GM12878 (cell line): ENCODE results near the gene NR2E3. TPM values are rescaled to one million over a fixed set of nuclear protein-coding genes. Genes with fewer than 3 reads are reported as not detected.

Experiments used
- ATAC-seq: fragments of 200-7000 bp; cut with Tn5 transposase; 3 replicates; pipeline ENCODE4 v1.9.1; 2020; ENCODE audit warnings: mild to moderate bottlenecking, moderate library complexity
- BruUV-seq: library from RNA; stranded (reverse); fragments of 400-500 nt; replicated peaks from 2 replicates; lab custom pipeline; 2021; lab: Mats Ljungman, UMichigan
- CTCF ChIA-PET: fragments of 300-600 bp; sonication (Branson Sonifier 250); formaldehyde crosslinking; extraction: SDS; loops from one replicate; lab custom pipeline; 2021; ENCODE audit warnings: inconsistent platforms; lab: Yijun Ruan, JAX
- POLR2A ChIA-PET: fragments of 350-600 bp; formaldehyde crosslinking; extraction: SDS; loops from one replicate; lab custom pipeline; 2021; ENCODE audit warnings: inconsistent platforms; lab: Charles Lee
- RAD21 ChIA-PET: fragments of 300-600 bp; sonication (Branson Sonifier 250); formaldehyde crosslinking; loops from one replicate; lab custom pipeline; 2023; ENCODE audit warnings: antibody characterized with exemption; ENCODE audit not compliant: unreplicated experiment; lab: Charles Lee
- SMC1A ChIA-PET: fragments of 300-600 bp; sonication (Branson Sonifier 250); formaldehyde crosslinking; loops from one replicate; lab custom pipeline; 2023; ENCODE audit not compliant: unreplicated experiment, uncharacterized antibody; lab: Charles Lee
- DNase-seq: peaks from one replicate; pipeline ENCODE4 v3.0.0-alpha.2; 2011; ENCODE audit warnings: low read depth, low spot score
- FAIRE-seq: peaks from 3 replicates; lab custom pipeline; 2011; peaks lifted over from hg19 to GRCh38; lab: Jason Lieb, UNC
- H2AFZ ChIP-seq: 2 replicates; pipeline ENCODE4 v1.6.0; 2011; ENCODE audit warnings: low read depth, low read length, control low read depth; ENCODE audit not compliant: control insufficient read depth
- H3K27ac ChIP-seq: 2 replicates; pipeline ENCODE4 v1.5.1; 2011; ENCODE audit warnings: control low read depth; ENCODE audit not compliant: control insufficient read depth, insufficient read depth
- H3K27me3 ChIP-seq, 2 experiments: replicated peaks in 1 of 2; 2 replicates each; pipeline versions ENCODE4 v1.6.0 to v1.6.1; 2011; ENCODE audit warnings: low read length in 1 of 2; ENCODE audit not compliant: control insufficient read depth in 2 of 2, insufficient read depth in 2 of 2
- H3K36me3 ChIP-seq, 2 experiments: 2 replicates each; pipeline ENCODE4 v1.5.1; 2011; ENCODE audit warnings: low read length in 1 of 2; ENCODE audit not compliant: control insufficient read depth in 2 of 2, insufficient read depth in 2 of 2
- H3K4me1 ChIP-seq: 2 replicates; pipeline ENCODE4 v1.6.1; 2011; ENCODE audit warnings: mild to moderate bottlenecking, low read length, moderate library complexity, mixed read lengths; ENCODE audit not compliant: control insufficient read depth, insufficient read depth
- H3K4me2 ChIP-seq: 2 replicates; pipeline ENCODE4 v1.6.0; 2011; ENCODE audit warnings: control low read depth; ENCODE audit not compliant: control insufficient read depth, insufficient read depth
- H3K4me3 ChIP-seq: fragments of 200-600 bp; sonication (generic); 2 replicates; pipeline ENCODE4 v1.5.1; 2016
- H3K79me2 ChIP-seq: 2 replicates; pipeline ENCODE4 v1.6.0; 2011; ENCODE audit warnings: low read length; ENCODE audit not compliant: control insufficient read depth, insufficient read depth
- H3K9ac ChIP-seq: 2 replicates; pipeline ENCODE4 v1.8.0; 2011; ENCODE audit warnings: low read length, control low read depth, mixed read lengths; ENCODE audit not compliant: control insufficient read depth, insufficient read depth
- H3K9me3 ChIP-seq: replicated peaks from 3 replicates; pipeline ENCODE4 v1.5.1; 2011; ENCODE audit warnings: mild to moderate bottlenecking, low read length; ENCODE audit not compliant: control insufficient read depth, insufficient read depth
- H4K20me1 ChIP-seq: 2 replicates; pipeline ENCODE4 v1.6.0; 2011; ENCODE audit not compliant: control insufficient read depth, insufficient read depth
- ASH2L ChIP-seq: fragments of 300-600, 200-600 bp; sonication (generic); IDR thresholded peaks from 2 replicates; pipeline ENCODE4 v1.6.1; 2017; ENCODE audit warnings: low read depth, mild to moderate bottlenecking, borderline replicate concordance
- ATF7 ChIP-seq: fragments of 450-650 bp; IDR thresholded peaks from 2 replicates; pipeline ENCODE4 v1.6.1; 2016; ENCODE audit warnings: low read depth, mild to moderate bottlenecking
- BACH1 ChIP-seq: fragments of 450-650 bp; IDR thresholded peaks from 2 replicates; pipeline ENCODE4 v1.6.1; 2017; ENCODE audit warnings: mild to moderate bottlenecking, borderline replicate concordance
- CEBPB ChIP-seq, 2 experiments: fragments of 150-350 bp in 1 of 2; IDR thresholded peaks; 2 replicates each; pipeline ENCODE4 v1.6.1; 2012 to 2014; ENCODE audit warnings: low read depth in 2 of 2, low read length in 2 of 2, borderline replicate concordance in 1 of 2, inconsistent platforms in 1 of 2
- CHD1 ChIP-seq: IDR thresholded peaks from 2 replicates; pipeline ENCODE4 v1.6.1; 2012; ENCODE audit warnings: low read depth, low read length, improper control_type of control experiment
- CUX1 ChIP-seq: IDR thresholded peaks from 2 replicates; pipeline ENCODE4 v1.6.1; 2012; ENCODE audit warnings: improper control_type of control experiment, low read depth, low read length; ENCODE audit not compliant: insufficient replicate concordance
- HDGF ChIP-seq: fragments of 450-650 bp; IDR thresholded peaks from 2 replicates; pipeline ENCODE4 v1.6.1; 2016; ENCODE audit warnings: antibody characterized with exemption
- MTA2 ChIP-seq: fragments of 450-650 bp; IDR thresholded peaks from 2 replicates; pipeline ENCODE4 v1.6.1; 2016; ENCODE audit warnings: low read depth, mild to moderate bottlenecking, moderate library complexity
- NFYA ChIP-seq: IDR thresholded peaks from 2 replicates; pipeline ENCODE4 v1.6.1; 2011; ENCODE audit warnings: low read depth, mild to moderate bottlenecking, low read length, improper control_type of control experiment, borderline replicate concordance
- NR2C2 ChIP-seq: IDR thresholded peaks from 2 replicates; pipeline ENCODE4 v1.6.1; 2011; ENCODE audit warnings: borderline replicate concordance, low read depth; ENCODE audit not compliant: control insufficient read depth, insufficient read length
- STAT3 ChIP-seq: IDR thresholded peaks from 2 replicates; pipeline ENCODE4 v1.6.1; 2011; ENCODE audit warnings: low read depth, low read length, improper control_type of control experiment
- TCF7 ChIP-seq: IDR thresholded peaks from 2 replicates; pipeline ENCODE4 v1.6.1; 2014; ENCODE audit warnings: antibody characterized with exemption, borderline replicate concordance
- ZSCAN29 ChIP-seq: fragments of 450-650 bp; IDR thresholded peaks from 2 replicates; pipeline ENCODE4 v1.6.1; 2017; ENCODE audit warnings: mild to moderate bottlenecking, moderate library complexity
- ZZZ3 ChIP-seq: IDR thresholded peaks from 2 replicates; pipeline ENCODE4 v1.6.1; 2011; ENCODE audit warnings: low read depth; ENCODE audit not compliant: control insufficient read depth, insufficient read length
- WGBS: methylation state at CpG from one replicate; pipeline ENCODE4 v1.1.6; 2016; ENCODE audit warnings: low lambda C conversion rate; ENCODE audit not compliant: insufficient replicate concordance, insufficient coverage; ENCODE audit errors: missing lambda C conversion rate; 5-methylcytosine and 5-hydroxymethylcytosine counted together
- in situ Hi-C: fragments of 300-500 bp; cut with MboI; formaldehyde crosslinking; loops from 9 replicates; pipeline ENCODE4 v1.14.3; 2018; ENCODE audit warnings: mixed read lengths
- intact Hi-C: fragments of 100-400 bp; cut with micrococcal nuclease; formaldehyde crosslinking; loops from one replicate; pipeline ENCODE4 v1.14.2; 2022; ENCODE audit not compliant: unreplicated experiment
- polyA plus RNA-seq, 11 experiments: library from polyadenylated mRNA; depleted of rRNA in 4 of 11; unstranded in 6 of 11; stranded (reverse) in 5 of 11; fragments of >200 nt; fragmentation: Nextera tagmentation in 4 of 11; fragmentation: Illumina TruSeq in 1 of 11; extraction: Ambion mirVana in 4 of 11; extraction: Trizol in 1 of 11; gene quantifications; 1 replicate in 1 of 11; 2 replicates in 10 of 11; pipeline versions ENCODE4 v1.2.1 to v1.2.3, GENCODE V29; 2011 to 2016; ENCODE audit warnings: inconsistent platforms in 2 of 11, missing spikeins in 2 of 11, low read depth in 1 of 11
- total RNA-seq, 4 experiments: library from RNA; depleted of rRNA in 3 of 4; stranded (reverse); fragments of >200 nt in 3 of 4; fragmentation: Illumina TruSeq in 1 of 4; extraction: Trizol in 1 of 4; gene quantifications; 2 replicates each; pipeline versions ENCODE4 v1.2.1 to v1.2.3, GENCODE V29; 2013 to 2021
- TF ChIP-seq, protein P1 (sequence below): fragments of 150-350 bp; IDR thresholded peaks from 2 replicates; pipeline ENCODE4 v1.6.1; 2014; ENCODE audit warnings: mild to moderate bottlenecking, low read depth, low read length
- TF ChIP-seq, protein P2 (sequence below): IDR thresholded peaks from 2 replicates; pipeline ENCODE4 v1.6.1; 2011; ENCODE audit warnings: borderline replicate concordance, low read depth, mild to moderate bottlenecking, moderate library complexity, low read length; ENCODE audit not compliant: insufficient read depth, poor library complexity, severe bottlenecking

NR2E3 gene
- total and polyA plus RNA-seq, 10 of the 15 experiments (the other 5 are each of a cell fraction or from before 2014, with no cell fraction given) = 0.05 to 0.11 (median 0.11) TPM; not detected in 7

- TF ChIP-seq CUX1 = no peak
These were observed 7.0 kb downstream of the NR2E3 start (continued) for GRCh38 chr15:71817351-71817750.

DNA sequence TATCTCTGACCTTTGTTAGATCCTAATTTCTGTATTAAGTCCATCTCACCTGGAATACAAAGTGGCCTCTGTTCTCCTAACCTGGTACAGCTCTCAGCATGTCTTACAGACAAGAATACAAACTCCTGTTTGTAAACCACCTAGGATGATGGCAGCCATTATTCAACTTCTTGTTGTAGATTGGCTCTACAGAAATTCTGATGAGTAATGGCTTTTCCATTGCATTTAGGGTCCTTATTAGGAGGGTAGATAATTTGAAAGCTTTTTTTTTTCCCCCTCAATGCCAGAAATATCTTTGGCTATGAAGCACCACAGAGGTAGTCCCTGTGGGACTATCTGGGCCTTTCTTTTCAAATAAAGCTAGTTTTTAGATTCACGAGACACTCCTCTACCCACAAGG is 9.8 kb downstream of the NR2E3 start:
- TF ChIP-seq MTA2 (no peak), TCF7 (no peak), CEBPB (IDR thresholded peaks at IDR 0.05; ENCODE audit: borderline replicate concordance in 1 of 2, low read depth in 2 of 2, low read length in 2 of 2) (no peak), STAT3 (no peak), CHD1 (no peak), BACH1 (no peak), HDGF (no peak), ASH2L (no peak), ZZZ3 (no peak), ZSCAN29 (no peak), NR2C2 (no peak), ATF7 (no peak), NFYA (no peak)
- TF ChIP-seq, protein P1, sequence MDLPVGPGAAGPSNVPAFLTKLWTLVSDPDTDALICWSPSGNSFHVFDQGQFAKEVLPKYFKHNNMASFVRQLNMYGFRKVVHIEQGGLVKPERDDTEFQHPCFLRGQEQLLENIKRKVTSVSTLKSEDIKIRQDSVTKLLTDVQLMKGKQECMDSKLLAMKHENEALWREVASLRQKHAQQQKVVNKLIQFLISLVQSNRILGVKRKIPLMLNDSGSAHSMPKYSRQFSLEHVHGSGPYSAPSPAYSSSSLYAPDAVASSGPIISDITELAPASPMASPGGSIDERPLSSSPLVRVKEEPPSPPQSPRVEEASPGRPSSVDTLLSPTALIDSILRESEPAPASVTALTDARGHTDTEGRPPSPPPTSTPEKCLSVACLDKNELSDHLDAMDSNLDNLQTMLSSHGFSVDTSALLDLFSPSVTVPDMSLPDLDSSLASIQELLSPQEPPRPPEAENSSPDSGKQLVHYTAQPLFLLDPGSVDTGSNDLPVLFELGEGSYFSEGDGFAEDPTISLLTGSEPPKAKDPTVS = no peak
- TF ChIP-seq, protein P2, sequence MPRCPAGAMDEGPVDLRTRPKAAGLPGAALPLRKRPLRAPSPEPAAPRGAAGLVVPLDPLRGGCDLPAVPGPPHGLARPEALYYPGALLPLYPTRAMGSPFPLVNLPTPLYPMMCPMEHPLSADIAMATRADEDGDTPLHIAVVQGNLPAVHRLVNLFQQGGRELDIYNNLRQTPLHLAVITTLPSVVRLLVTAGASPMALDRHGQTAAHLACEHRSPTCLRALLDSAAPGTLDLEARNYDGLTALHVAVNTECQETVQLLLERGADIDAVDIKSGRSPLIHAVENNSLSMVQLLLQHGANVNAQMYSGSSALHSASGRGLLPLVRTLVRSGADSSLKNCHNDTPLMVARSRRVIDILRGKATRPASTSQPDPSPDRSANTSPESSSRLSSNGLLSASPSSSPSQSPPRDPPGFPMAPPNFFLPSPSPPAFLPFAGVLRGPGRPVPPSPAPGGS = no peak
- 0% methylated on average over 1 of the region's 1 CpG for WGBS
- ChIA-PET CTCF (no interaction called here), POLR2A (no interaction called here), RAD21 (no interaction called here), SMC1A (no interaction called here)
- peaks cover 13% of the 10 kb centered on the region for H3K9me3 ChIP-seq
- H2AFZ ChIP-seq = no peak overlapping the region
- no peaks in the 10 kb centered on the region for H3K4me1 ChIP-seq
- in situ Hi-C loops = no loop called here
- no peaks in the 10 kb centered on the region for H4K20me1 ChIP-seq
- no peak for FAIRE-seq
- no peaks in the 10 kb centered on the region for H3K36me3 ChIP-seq
- no peaks in the 10 kb centered on the region for H3K27me3 ChIP-seq
- DNase-seq = no peak
- H3K27ac ChIP-seq = no peak overlapping the region
- BruUV-seq = no TSS peak
- H3K9ac ChIP-seq = no peak overlapping the region
- H3K4me2 ChIP-seq = no peak overlapping the region
- intact Hi-C loops = no loop called here
- no peaks in the 10 kb centered on the region for H3K79me2 ChIP-seq
- H3K4me3 ChIP-seq = no peak overlapping the region
- ATAC-seq = no peak
